ENCODE results near the gene UBXN6.

- no peak for TF ChIP-seq POLR2AphosphoS5 (IDR thresholded peaks at IDR 0.05; ENCODE audit: low read depth, low read length)
- TF ChIP-seq POLR2A (IDR thresholded peaks at IDR 0.05; ENCODE audit: low read depth, low read length): no peak
These were observed 38.7 kb upstream of the UBXN6 start for GRCh38 chr19:4496304-4496703.
